Epithelial cell of prostate (primary cell): ENCODE measurements around the gene WDR54.
A peak's percentile ranks its signal among the peaks of the same experiment; 100 is the strongest.

Experiments used
- DNase-seq: peaks from one replicate; pipeline ENCODE4 v3.0.0-alpha.2; 2011; ENCODE audit warnings: low read depth, low spot score
- H3K27ac ChIP-seq: fragments of 450-650 bp; 2 replicates; pipeline ENCODE4 v1.5.1; 2017; ENCODE audit warnings: mild to moderate bottlenecking

Gene WDR54

GRCh38 chr2:74421221-74421870 lies at the start of gene WDR54, which contains the start of gene C2orf81:
WDR54 (plus strand) TSS chr2:74421730; CDS start chr2:74422154, 424 bp downstream.
C2orf81 (minus strand) TSS chr2:74421619; CDS start chr2:74421560, 59 bp downstream.
- DNase-seq, result no peak
- H3K27ac ChIP-seq, result peak within 1 kb of the TSS; percentile 99

- DNase-seq, result no peak
- H3K27ac ChIP-seq, result no peak overlapping the region
These were observed 48.9 kb upstream of the WDR54 start for GRCh38 chr2:74372674-74373073.

GRCh38 chr2:74373221-74373676 lies 48.3 kb upstream of the WDR54 start:
- DNase-seq, result no peak
- H3K27ac ChIP-seq, result no peak overlapping the region

- DNase-seq, result no peak
- no peak overlapping the region for H3K27ac ChIP-seq
These were observed 47.5 kb upstream of the WDR54 start for GRCh38 chr2:74373985-74374384.

GRCh38 chr2:74374509-74375205 lies 46.9 kb upstream of the WDR54 start:
- H3K27ac ChIP-seq, result no peak overlapping the region
- DNase-seq, result no peak

GRCh38 chr2:74375838-74376237 lies 45.7 kb upstream of the WDR54 start:
- no peak overlapping the region for H3K27ac ChIP-seq
- no peak for DNase-seq

- no peak for DNase-seq
- no peak overlapping the region for H3K27ac ChIP-seq
These were observed 43.5 kb upstream of the WDR54 start for GRCh38 chr2:74378007-74378406.

GRCh38 chr2:74379851-74380789 lies 41.4 kb upstream of the WDR54 start, which contains the start of gene DCTN1:
DCTN1 (minus strand) TSS chr2:74380311; CDS start chr2:74380037, 274 bp downstream.
- no peak within 1 kb of the TSS for H3K27ac ChIP-seq

GRCh38 chr2:74381751-74382150 lies 39.8 kb upstream of the WDR54 start:
- no peak for DNase-seq
- no peak overlapping the region for H3K27ac ChIP-seq

More at GRCh38 chr2:74379851-74380789, 41.4 kb upstream of the WDR54 start, which contains the start of gene DCTN1:
- DNase-seq, result no peak

GRCh38 chr2:74383254-74383653 lies 38.3 kb upstream of the WDR54 start:
- peak overlapping the region; percentile 63 for H3K27ac ChIP-seq
- DNase-seq, result no peak

- peak overlapping the region; percentile 63 for H3K27ac ChIP-seq
These were observed 37.5 kb upstream of the WDR54 start for GRCh38 chr2:74384051-74384450.

GRCh38 chr2:74385396-74385795 lies 36.1 kb upstream of the WDR54 start:
- H3K27ac ChIP-seq, result no peak overlapping the region
- no peak for DNase-seq

More at GRCh38 chr2:74384051-74384450, 37.5 kb upstream of the WDR54 start:
- DNase-seq, result no peak

GRCh38 chr2:74387346-74387745 lies 34.2 kb upstream of the WDR54 start:
- no peak overlapping the region for H3K27ac ChIP-seq
- DNase-seq, result no peak

GRCh38 chr2:74390606-74391005 lies 30.9 kb upstream of the WDR54 start:
- H3K27ac ChIP-seq, result no peak overlapping the region
- no peak for DNase-seq

GRCh38 chr2:74391209-74391579 lies 30.3 kb upstream of the WDR54 start:
- DNase-seq, result no peak
- H3K27ac ChIP-seq, result peak overlapping the region; percentile 64

- peak overlapping the region; percentile 64 for H3K27ac ChIP-seq
- no peak for DNase-seq
These were observed 29.7 kb upstream of the WDR54 start for GRCh38 chr2:74391580-74392448.

- DNase-seq, result no peak
- H3K27ac ChIP-seq, result no peak overlapping the region
These were observed 29.1 kb upstream of the WDR54 start for GRCh38 chr2:74392449-74392743.

- no peak for DNase-seq
- no peak overlapping the region for H3K27ac ChIP-seq
These were observed 28.0 kb upstream of the WDR54 start for GRCh38 chr2:74393525-74393924.

GRCh38 chr2:74396149-74396548 lies 25.4 kb upstream of the WDR54 start:
- no peak overlapping the region for H3K27ac ChIP-seq
- no peak for DNase-seq

- no peak overlapping the region for H3K27ac ChIP-seq
- no peak for DNase-seq
These were observed 21.7 kb upstream of the WDR54 start for GRCh38 chr2:74399785-74400184.
